HepG2 (cell line): ENCODE results near the gene PTPRB. TPM values are rescaled to one million over a fixed set of nuclear protein-coding genes. Genes with fewer than 3 reads are reported as not detected.
A peak's percentile ranks its signal among the peaks of the same experiment; 100 is the strongest.

Experiments used
- ATAC-seq: fragments of 200-7000 bp; cut with Tn5 transposase; 3 replicates; pipeline ENCODE4 v1.9.1; 2020; ENCODE audit warnings: mild to moderate bottlenecking, moderate library complexity
- BruUV-seq: library from RNA; stranded (reverse); fragments of 400-500 nt; replicated peaks from 2 replicates; lab custom pipeline; 2021; lab: Mats Ljungman, UMichigan
- CTCF ChIA-PET: fragments of 300-600 bp; formaldehyde crosslinking; extraction: SDS; loops from one replicate; lab custom pipeline; 2021; ENCODE audit warnings: low total read pairs, inconsistent platforms, low intra/inter-chr PET ratio; lab: Yijun Ruan, JAX
- POLR2A ChIA-PET: fragments of 350-600 bp; sonication (Branson Sonifier 250); formaldehyde crosslinking; loops from one replicate; lab custom pipeline; 2020; ENCODE audit warnings: antibody characterized with exemption, inconsistent platforms; lab: Yijun Ruan, JAX
- DNase-seq: peaks from one replicate; pipeline ENCODE4 v3.0.0-alpha.2; 2015; ENCODE audit warnings: low spot score
- FAIRE-seq: peaks from 3 replicates; lab custom pipeline; 2011; peaks lifted over from hg19 to GRCh38; lab: Jason Lieb, UNC
- H2AFZ ChIP-seq: one replicate; pipeline ENCODE4 v1.6.1; 2011; ENCODE audit warnings: low read length, inconsistent platforms
- H3K27ac ChIP-seq: fragments of 300-600 bp; 3 replicates; pipeline ENCODE4 v1.8.0; 2011; ENCODE audit warnings: mixed run types, mild to moderate bottlenecking, mixed read lengths, low read length, inconsistent platforms; ENCODE audit not compliant: insufficient read depth; ENCODE audit errors: extremely low read length
- H3K27me3 ChIP-seq, 2 experiments: fragments of 200-600 bp in 1 of 2; 2 replicates in 1 of 2; 3 replicates in 1 of 2; pipeline versions ENCODE4 v1.6.0 to v1.8.0; 2011; ENCODE audit warnings: low read length in 2 of 2, mild to moderate bottlenecking in 2 of 2, moderate library complexity in 2 of 2, inconsistent platforms in 1 of 2; ENCODE audit not compliant: insufficient read depth in 2 of 2, control insufficient read depth in 1 of 2
- H3K36me3 ChIP-seq, 2 experiments: fragments of 200-600 bp in 1 of 2; replicated peaks in 1 of 2; 2 replicates in 1 of 2; 3 replicates in 1 of 2; pipeline versions ENCODE4 v1.5.1 to v1.8.0; 2011; ENCODE audit warnings: low read length in 2 of 2, inconsistent platforms in 1 of 2; ENCODE audit not compliant: insufficient read depth in 2 of 2, control insufficient read depth in 1 of 2
- H3K4me1 ChIP-seq: 2 replicates; pipeline ENCODE4 v1.5.1; 2012; ENCODE audit warnings: low read length, inconsistent platforms; ENCODE audit not compliant: insufficient read depth
- H3K4me2 ChIP-seq: 2 replicates; pipeline ENCODE4 v1.6.0; 2011; ENCODE audit warnings: low read depth, low read length, inconsistent platforms
- H3K4me3 ChIP-seq, 3 experiments: fragments of 200-600 bp in 1 of 3; sonication (generic), shearing (Covaris generic) in 1 of 3; replicated peaks in 1 of 3; 2 replicates each; pipeline ENCODE4 v1.5.1; 2011 to 2016; ENCODE audit warnings: low read length in 3 of 3, inconsistent platforms in 2 of 3, low read depth in 2 of 3, mild to moderate bottlenecking in 2 of 3, control low read depth in 1 of 3, mixed read lengths in 1 of 3; ENCODE audit not compliant: insufficient read depth in 1 of 3
- H3K79me2 ChIP-seq: one replicate; pipeline ENCODE4 v1.6.1; 2011; ENCODE audit warnings: low read length, inconsistent platforms; ENCODE audit not compliant: insufficient read depth
- H3K9ac ChIP-seq: 2 replicates; pipeline ENCODE4 v1.6.0; 2011; ENCODE audit warnings: mild to moderate bottlenecking, low read depth, low read length, inconsistent platforms; ENCODE audit not compliant: insufficient read depth
- H3K9me3 ChIP-seq: 2 replicates; pipeline ENCODE4 v1.5.1; 2012; ENCODE audit warnings: mild to moderate bottlenecking, low read length
- H4K20me1 ChIP-seq: 2 replicates; pipeline ENCODE4 v1.6.0; 2011; ENCODE audit warnings: inconsistent platforms, mild to moderate bottlenecking, low read length, moderate library complexity; ENCODE audit not compliant: insufficient read depth
- ATM ChIP-seq: fragments of 450-650 bp; IDR thresholded peaks from 2 replicates; pipeline ENCODE4 v1.7.1; 2017; ENCODE audit warnings: mild to moderate bottlenecking, borderline replicate concordance
- CBX2 ChIP-seq, 2 experiments: fragments of 200-600 bp in 1 of 2; sonication (generic); formaldehyde crosslinking in 1 of 2; IDR thresholded peaks; 2 replicates each; pipeline versions ENCODE4 v1.7.0 to v1.8.1; 2018 to 2022; ENCODE audit warnings: low read depth in 2 of 2, low read length in 1 of 2, mild to moderate bottlenecking in 1 of 2, missing genetic modification reagents in 1 of 2
- MAFF ChIP-seq: IDR thresholded peaks from 2 replicates; pipeline ENCODE4 v1.6.1; 2011; ENCODE audit warnings: low read depth, low read length, improper control_type of control experiment
- POLR2A ChIP-seq, 2 experiments: IDR thresholded peaks; 2 replicates each; pipeline ENCODE4 v1.6.1; 2011; ENCODE audit warnings: low read depth in 2 of 2, low read length in 2 of 2, mild to moderate bottlenecking in 1 of 2, moderate library complexity in 1 of 2; ENCODE audit not compliant: insufficient read depth in 1 of 2
- RAD21 ChIP-seq: fragments of 450-650 bp; formaldehyde crosslinking; IDR thresholded peaks from 2 replicates; pipeline ENCODE4 v1.5.0; 2020; ENCODE audit warnings: mild to moderate bottlenecking
- SMC3 ChIP-seq: IDR thresholded peaks from 2 replicates; pipeline ENCODE4 v1.6.1; 2011; ENCODE audit warnings: low read length, improper control_type of control experiment
- STAG1 ChIP-seq: sonication (generic); formaldehyde crosslinking; IDR thresholded peaks from 2 replicates; pipeline ENCODE4 v1.4.0; 2020; ENCODE audit warnings: missing genetic modification reagents
- WGBS: methylation state at CpG from one replicate; pipeline ENCODE4 v1.1.6; 2017; ENCODE audit warnings: low lambda C conversion rate; 5-methylcytosine and 5-hydroxymethylcytosine counted together
- in situ Hi-C: cut with HindIII; loops from 2 replicates; pipeline ENCODE4 v1.10.0; 2017; ENCODE audit warnings: low pct_unique_long_range_greater_than_20kb; ENCODE audit not compliant: extremely low pct_ligation_motif_present
- intact Hi-C: fragments of 100-400 bp; cut with micrococcal nuclease; formaldehyde crosslinking; loops from one replicate; pipeline ENCODE4 v1.10.0; 2022; ENCODE audit not compliant: unreplicated experiment
- polyA plus RNA-seq, 8 experiments: library from polyadenylated mRNA; depleted of rRNA in 3 of 8; stranded (reverse) in 7 of 8; unstranded in 1 of 8; fragments of >200 nt; fragmentation: Illumina TruSeq in 4 of 8; extraction: Trizol in 4 of 8; gene quantifications; 2 replicates each; pipeline versions ENCODE4 v1.2.1 to v1.2.3, GENCODE V29; 2011 to 2016; ENCODE audit warnings: low read depth in 4 of 8, missing spikeins in 1 of 8, mixed read lengths in 1 of 8; ENCODE audit not compliant: insufficient read depth in 1 of 8
- total RNA-seq, 5 experiments: library from RNA; depleted of rRNA; stranded (reverse); fragments of >200 nt; fragmentation: Illumina TruSeq; extraction: Trizol; gene quantifications; 2 replicates each; pipeline ENCODE4 v1.2.3, GENCODE V29; 2016; ENCODE audit warnings: low read depth in 1 of 5
- TF ChIP-seq, protein P1 (sequence below): sonication (generic); formaldehyde crosslinking; IDR thresholded peaks from 2 replicates; pipeline ENCODE4 v1.5.0; 2020; ENCODE audit warnings: mild to moderate bottlenecking, missing genetic modification reagents, moderate library complexity
- TF ChIP-seq, protein P2 (sequence below): sonication (generic); formaldehyde crosslinking; IDR thresholded peaks from 2 replicates; pipeline ENCODE4 v1.4.0; 2020; ENCODE audit warnings: missing genetic modification reagents

Gene PTPRB
- total and polyA plus RNA-seq, 2 of the 13 experiments (the other 11 are each of a cell fraction or from before 2014, with no cell fraction given) = 0.02 to 0.07 TPM

DNA sequence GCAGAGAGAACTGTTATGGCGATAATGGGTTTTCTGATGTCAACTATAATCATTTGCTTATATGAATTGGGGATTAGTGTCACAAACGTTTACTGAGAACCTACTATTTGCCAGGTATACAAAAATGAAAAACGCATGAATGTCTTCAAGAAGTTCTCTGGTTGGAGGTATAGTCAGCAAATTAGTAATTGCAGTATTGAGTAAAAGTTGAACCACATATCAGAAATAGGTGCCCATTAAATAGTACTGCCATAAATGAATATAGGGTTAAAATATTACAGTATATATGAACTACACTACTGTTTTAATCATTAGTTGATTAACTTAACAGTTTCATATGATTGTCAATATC, 60.0 kb downstream of the PTPRB start:
- no peak for ATAC-seq
- Histone ChIP-seq H3K4me3 (no peak overlapping the region), H3K9me3 (no peaks in the 10 kb centered on the region), H3K4me2 (no peak overlapping the region), H3K27ac (no peak overlapping the region), H3K36me3 (no peaks in the 10 kb centered on the region), H3K4me1 (peaks cover 2% of the 10 kb centered on the region; the same call in 1 of the 2 replicates), H3K27me3 (no peaks in the 10 kb centered on the region), H3K79me2 (no peaks in the 10 kb centered on the region), H2AFZ (no peak overlapping the region), H4K20me1 (no peaks in the 10 kb centered on the region), H3K9ac (no peak overlapping the region)
- WGBS = 6% methylated on average over 3 of the region's 3 CpGs
- BruUV-seq = no TSS peak
- 0 out of 2 replicates have a peak, but pooled peaks have one; percentile 2 for TF ChIP-seq MAFF
- TF ChIP-seq POLR2A (IDR thresholded peaks at IDR 0.05; ENCODE audit: insufficient read depth in 1 of 2, low read depth in 2 of 2, low read length in 2 of 2) = no peak
- intact Hi-C loops (loop anchor here (1.0 to 10.0 kb wide), 4 partner anchors 210 to 698 kb away; partner anchors contain the start of gene KCNMB4), in situ Hi-C loops (loop anchor here (10.0 kb wide), 1 partner anchor 672 kb away; no protein-coding TSS in a partner anchor)
- CTCF ChIA-PET = interaction anchor here (1.6 to 2.0 kb wide), 2 partner anchors 677 to 698 kb away, joined by 11 to 26 read pairs; no protein-coding TSS in a partner anchor
- POLR2A ChIA-PET = no interaction called here
- no peak for DNase-seq
- no peak for FAIRE-seq

DNA sequence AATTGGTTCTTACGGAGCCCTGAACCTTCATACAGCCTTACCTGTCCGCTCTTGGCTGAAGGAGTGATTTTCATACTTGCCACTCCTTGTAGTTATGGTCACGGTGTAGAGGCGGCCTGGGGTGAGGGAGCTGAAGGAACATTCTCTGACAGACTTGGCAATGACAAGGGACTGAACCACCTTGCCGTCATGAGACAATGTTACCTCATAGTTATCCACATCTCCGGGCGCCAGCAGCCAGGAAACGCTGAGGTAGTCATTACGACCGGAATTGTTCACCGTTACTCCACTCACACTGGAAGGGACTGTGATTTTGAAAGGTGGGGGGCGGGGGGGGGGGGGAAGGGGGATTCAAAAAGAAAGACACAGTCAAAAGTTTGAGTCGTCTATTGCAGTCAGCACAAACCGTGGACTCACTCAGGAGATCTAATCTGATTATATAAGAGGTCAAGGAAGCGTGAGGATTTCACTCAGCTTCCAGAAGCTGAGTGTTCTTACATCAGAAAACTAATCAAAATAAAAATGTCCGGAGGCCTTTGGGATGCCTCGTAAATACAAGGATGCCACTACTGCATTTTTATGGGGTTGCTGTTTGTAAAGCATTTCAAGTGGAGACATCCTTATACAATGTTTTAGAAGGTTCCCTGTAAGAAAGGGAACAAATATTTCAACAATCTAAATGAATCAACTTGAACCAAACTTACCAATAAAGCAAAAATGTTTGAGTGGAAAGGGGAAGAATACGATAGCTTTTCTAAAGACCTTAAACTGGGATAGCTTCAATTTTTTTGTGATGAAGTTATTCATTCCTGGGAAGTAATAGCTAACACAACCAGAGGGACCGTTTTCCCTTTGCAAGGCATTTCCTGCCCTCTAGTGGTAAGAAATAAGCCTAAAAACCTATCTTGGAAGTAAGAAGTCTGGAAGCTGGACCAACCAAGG, 60.6 kb downstream of the PTPRB start:
- 40% methylated on average over 18 of the region's 19 CpGs for WGBS
- no peak for TF ChIP-seq ATM
- TF ChIP-seq, protein P1, sequence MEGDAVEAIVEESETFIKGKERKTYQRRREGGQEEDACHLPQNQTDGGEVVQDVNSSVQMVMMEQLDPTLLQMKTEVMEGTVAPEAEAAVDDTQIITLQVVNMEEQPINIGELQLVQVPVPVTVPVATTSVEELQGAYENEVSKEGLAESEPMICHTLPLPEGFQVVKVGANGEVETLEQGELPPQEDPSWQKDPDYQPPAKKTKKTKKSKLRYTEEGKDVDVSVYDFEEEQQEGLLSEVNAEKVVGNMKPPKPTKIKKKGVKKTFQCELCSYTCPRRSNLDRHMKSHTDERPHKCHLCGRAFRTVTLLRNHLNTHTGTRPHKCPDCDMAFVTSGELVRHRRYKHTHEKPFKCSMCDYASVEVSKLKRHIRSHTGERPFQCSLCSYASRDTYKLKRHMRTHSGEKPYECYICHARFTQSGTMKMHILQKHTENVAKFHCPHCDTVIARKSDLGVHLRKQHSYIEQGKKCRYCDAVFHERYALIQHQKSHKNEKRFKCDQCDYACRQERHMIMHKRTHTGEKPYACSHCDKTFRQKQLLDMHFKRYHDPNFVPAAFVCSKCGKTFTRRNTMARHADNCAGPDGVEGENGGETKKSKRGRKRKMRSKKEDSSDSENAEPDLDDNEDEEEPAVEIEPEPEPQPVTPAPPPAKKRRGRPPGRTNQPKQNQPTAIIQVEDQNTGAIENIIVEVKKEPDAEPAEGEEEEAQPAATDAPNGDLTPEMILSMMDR = peak; percentile 79
- peak; percentile 94 for TF ChIP-seq STAG1
- TF ChIP-seq, protein P2, sequence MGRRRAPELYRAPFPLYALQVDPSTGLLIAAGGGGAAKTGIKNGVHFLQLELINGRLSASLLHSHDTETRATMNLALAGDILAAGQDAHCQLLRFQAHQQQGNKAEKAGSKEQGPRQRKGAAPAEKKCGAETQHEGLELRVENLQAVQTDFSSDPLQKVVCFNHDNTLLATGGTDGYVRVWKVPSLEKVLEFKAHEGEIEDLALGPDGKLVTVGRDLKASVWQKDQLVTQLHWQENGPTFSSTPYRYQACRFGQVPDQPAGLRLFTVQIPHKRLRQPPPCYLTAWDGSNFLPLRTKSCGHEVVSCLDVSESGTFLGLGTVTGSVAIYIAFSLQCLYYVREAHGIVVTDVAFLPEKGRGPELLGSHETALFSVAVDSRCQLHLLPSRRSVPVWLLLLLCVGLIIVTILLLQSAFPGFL (CRISPR knock-in tag) = no peak
- TF ChIP-seq CBX2 (IDR thresholded peaks at IDR 0.05; ENCODE audit: low read depth, low read length) = no peak
- TF ChIP-seq CBX2 (CRISPR knock-in tag; IDR thresholded peaks at IDR 0.05; ENCODE audit: low read depth) = no peak
- peak; percentile 89 for TF ChIP-seq SMC3
- peak; percentile 73 for TF ChIP-seq RAD21
- TF ChIP-seq, all 625 proteins: peak for 4
- FAIRE-seq (peak; percentile 67), DNase-seq (peak; percentile 64), ATAC-seq (peak; percentile 81)
- no peaks in the 10 kb centered on the region for H4K20me1 ChIP-seq
- intact Hi-C loops (loop anchor here (1.0 to 10.0 kb wide), 4 partner anchors 209 to 697 kb away; partner anchors contain the start of gene KCNMB4), in situ Hi-C loops (loop anchor here (10.0 kb wide), 1 partner anchor 672 kb away; no protein-coding TSS in a partner anchor)
- POLR2A ChIA-PET = no interaction called here
- no peaks in the 10 kb centered on the region for H3K79me2 ChIP-seq
- H3K4me2 ChIP-seq = no peak overlapping the region
- no peaks in the 10 kb centered on the region for H3K9me3 ChIP-seq
- no peak overlapping the region for H3K27ac ChIP-seq
- no peak overlapping the region for H3K9ac ChIP-seq
- no peak overlapping the region for H2AFZ ChIP-seq
- CTCF ChIA-PET = interaction anchor here (1.6 to 2.0 kb wide), 2 partner anchors 676 to 697 kb away, joined by 11 to 26 read pairs; no protein-coding TSS in a partner anchor
- H3K27me3 ChIP-seq = no peaks in the 10 kb centered on the region
- H3K36me3 ChIP-seq = no peaks in the 10 kb centered on the region
- peaks cover 8% of the 10 kb centered on the region for H3K4me1 ChIP-seq
- BruUV-seq = no TSS peak
- H3K4me3 ChIP-seq = no peak overlapping the region
